ENCODE measurements around the gene SYT1.

Gene SYT1

DNA sequence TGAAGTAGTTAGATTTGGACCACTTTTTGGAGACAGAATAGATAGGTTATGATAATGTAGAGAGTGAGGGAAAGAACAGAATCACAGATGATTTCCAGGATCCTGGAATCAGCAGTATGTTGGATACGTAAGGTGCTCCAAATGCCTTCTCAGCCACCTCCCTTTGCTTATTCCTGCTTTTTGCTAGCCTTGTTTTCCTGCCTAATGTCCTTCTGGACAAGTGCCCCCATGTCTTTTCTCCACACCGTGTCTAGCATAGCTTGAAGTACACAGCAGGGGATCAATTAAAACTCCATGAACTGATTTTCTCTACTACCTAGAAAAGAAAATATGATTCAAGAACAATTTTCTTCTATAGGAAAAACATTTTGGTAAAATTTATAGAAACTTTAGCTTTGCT is 144.0 kb downstream of the SYT1 start:
- TF ChIP-seq SIN3A (IDR thresholded peaks at IDR 0.05; ENCODE audit: borderline replicate concordance, insufficient read depth, low read length): no peak
- no peak for TF ChIP-seq POLR2AphosphoS5 (IDR thresholded peaks at IDR 0.05; ENCODE audit: low read depth, low read length)
- no peak for TF ChIP-seq FOXP2 (optimal IDR thresholded peaks at IDR 0.05; ENCODE audit: borderline replicate concordance, extremely low read depth, extremely low read length, insufficient read depth)
- no peak for TF ChIP-seq TAF1 (IDR thresholded peaks at IDR 0.05; ENCODE audit: borderline replicate concordance, insufficient read depth, low read length)
- TF ChIP-seq, protein P1, sequence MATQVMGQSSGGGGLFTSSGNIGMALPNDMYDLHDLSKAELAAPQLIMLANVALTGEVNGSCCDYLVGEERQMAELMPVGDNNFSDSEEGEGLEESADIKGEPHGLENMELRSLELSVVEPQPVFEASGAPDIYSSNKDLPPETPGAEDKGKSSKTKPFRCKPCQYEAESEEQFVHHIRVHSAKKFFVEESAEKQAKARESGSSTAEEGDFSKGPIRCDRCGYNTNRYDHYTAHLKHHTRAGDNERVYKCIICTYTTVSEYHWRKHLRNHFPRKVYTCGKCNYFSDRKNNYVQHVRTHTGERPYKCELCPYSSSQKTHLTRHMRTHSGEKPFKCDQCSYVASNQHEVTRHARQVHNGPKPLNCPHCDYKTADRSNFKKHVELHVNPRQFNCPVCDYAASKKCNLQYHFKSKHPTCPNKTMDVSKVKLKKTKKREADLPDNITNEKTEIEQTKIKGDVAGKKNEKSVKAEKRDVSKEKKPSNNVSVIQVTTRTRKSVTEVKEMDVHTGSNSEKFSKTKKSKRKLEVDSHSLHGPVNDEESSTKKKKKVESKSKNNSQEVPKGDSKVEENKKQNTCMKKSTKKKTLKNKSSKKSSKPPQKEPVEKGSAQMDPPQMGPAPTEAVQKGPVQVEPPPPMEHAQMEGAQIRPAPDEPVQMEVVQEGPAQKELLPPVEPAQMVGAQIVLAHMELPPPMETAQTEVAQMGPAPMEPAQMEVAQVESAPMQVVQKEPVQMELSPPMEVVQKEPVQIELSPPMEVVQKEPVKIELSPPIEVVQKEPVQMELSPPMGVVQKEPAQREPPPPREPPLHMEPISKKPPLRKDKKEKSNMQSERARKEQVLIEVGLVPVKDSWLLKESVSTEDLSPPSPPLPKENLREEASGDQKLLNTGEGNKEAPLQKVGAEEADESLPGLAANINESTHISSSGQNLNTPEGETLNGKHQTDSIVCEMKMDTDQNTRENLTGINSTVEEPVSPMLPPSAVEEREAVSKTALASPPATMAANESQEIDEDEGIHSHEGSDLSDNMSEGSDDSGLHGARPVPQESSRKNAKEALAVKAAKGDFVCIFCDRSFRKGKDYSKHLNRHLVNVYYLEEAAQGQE (IDR thresholded peaks at IDR 0.05; ENCODE audit: insufficient read depth in 1 of 2, low read depth in 2 of 2, low read length in 2 of 2): no peak

DNA sequence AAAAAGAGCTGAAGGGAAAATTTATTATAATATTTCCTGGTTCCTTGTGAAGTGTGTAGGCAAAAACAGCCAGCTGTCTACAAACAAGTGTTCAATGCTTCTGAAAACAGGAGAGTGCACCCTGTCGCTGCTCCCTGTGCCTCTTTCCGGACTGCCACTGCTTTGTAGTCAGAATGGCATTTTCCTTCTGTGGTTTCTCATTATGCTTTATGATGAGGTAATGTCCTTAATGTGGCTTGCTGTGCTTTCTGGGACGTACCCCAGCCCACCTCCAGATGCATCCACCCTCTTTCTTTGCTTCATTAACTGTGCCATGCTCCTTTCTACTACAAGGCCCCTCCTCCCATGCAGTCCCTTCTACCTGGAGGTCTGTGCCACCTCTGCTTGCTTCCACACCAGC is 148.1 kb downstream of the SYT1 start:
- TF ChIP-seq FOXP2 (optimal IDR thresholded peaks at IDR 0.05; ENCODE audit: borderline replicate concordance, extremely low read depth, extremely low read length, insufficient read depth) (no peak), SIN3A (IDR thresholded peaks at IDR 0.05; ENCODE audit: borderline replicate concordance, insufficient read depth, low read length) (no peak), TAF1 (IDR thresholded peaks at IDR 0.05; ENCODE audit: borderline replicate concordance, insufficient read depth, low read length) (no peak)
- TF ChIP-seq, protein P1 (IDR thresholded peaks at IDR 0.05; ENCODE audit: insufficient read depth in 1 of 2, low read depth in 2 of 2, low read length in 2 of 2): no peak

DNA sequence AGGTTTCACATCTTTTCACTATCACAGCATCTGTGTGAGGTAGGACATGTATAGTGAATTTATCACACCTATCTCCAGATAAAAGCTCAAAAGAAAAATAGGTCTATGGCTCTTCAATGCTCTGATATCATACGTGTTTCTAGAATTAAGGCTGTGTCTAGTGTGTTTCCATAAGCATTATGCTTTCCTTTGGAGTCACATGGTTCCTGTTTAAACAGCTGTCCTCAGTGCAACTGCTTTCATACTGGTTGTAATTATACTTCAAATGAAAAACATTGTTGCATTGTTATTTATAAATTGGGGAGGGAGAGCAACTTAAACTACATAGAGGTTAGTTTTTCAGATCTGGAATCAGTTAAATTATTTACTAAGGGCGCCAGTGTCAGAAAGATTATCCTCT is 151.6 kb downstream of the SYT1 start:
- TF ChIP-seq, protein P1 (IDR thresholded peaks at IDR 0.05; ENCODE audit: insufficient read depth in 1 of 2, low read depth in 2 of 2, low read length in 2 of 2): no peak
- TF ChIP-seq FOXP2 (optimal IDR thresholded peaks at IDR 0.05; ENCODE audit: borderline replicate concordance, extremely low read depth, extremely low read length, insufficient read depth): no peak
- no peak for TF ChIP-seq TAF1 (IDR thresholded peaks at IDR 0.05; ENCODE audit: borderline replicate concordance, insufficient read depth, low read length)
- no peak for TF ChIP-seq SIN3A (IDR thresholded peaks at IDR 0.05; ENCODE audit: borderline replicate concordance, insufficient read depth, low read length)
- no peak for TF ChIP-seq POLR2AphosphoS5 (IDR thresholded peaks at IDR 0.05; ENCODE audit: low read depth, low read length)

DNA sequence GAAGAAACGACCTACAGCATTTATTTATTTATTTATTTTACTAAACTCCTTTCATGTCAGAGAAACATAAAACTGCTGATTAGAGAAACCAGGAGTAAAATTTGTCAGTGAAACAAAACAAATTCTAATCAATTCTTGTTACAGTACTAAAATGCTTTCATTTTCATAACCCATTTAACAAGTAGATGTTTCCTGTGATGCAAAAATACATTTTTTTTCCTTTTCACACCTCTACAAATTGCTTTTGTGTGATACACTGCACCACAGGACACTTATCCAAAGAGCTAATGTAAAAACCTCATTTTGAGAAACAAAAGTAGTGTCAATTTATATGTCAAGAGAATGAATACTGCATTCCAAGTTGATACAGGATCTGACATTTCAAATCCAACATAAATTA is 155.1 kb downstream of the SYT1 start:
- TF ChIP-seq POLR2AphosphoS5 (IDR thresholded peaks at IDR 0.05; ENCODE audit: low read depth, low read length): no peak
- TF ChIP-seq FOXP2 (optimal IDR thresholded peaks at IDR 0.05; ENCODE audit: borderline replicate concordance, extremely low read depth, extremely low read length, insufficient read depth): no peak
- TF ChIP-seq TAF1 (IDR thresholded peaks at IDR 0.05; ENCODE audit: borderline replicate concordance, insufficient read depth, low read length): no peak
- TF ChIP-seq, protein P1 (IDR thresholded peaks at IDR 0.05; ENCODE audit: insufficient read depth in 1 of 2, low read depth in 2 of 2, low read length in 2 of 2): no peak
- TF ChIP-seq SIN3A (IDR thresholded peaks at IDR 0.05; ENCODE audit: borderline replicate concordance, insufficient read depth, low read length): no peak

DNA sequence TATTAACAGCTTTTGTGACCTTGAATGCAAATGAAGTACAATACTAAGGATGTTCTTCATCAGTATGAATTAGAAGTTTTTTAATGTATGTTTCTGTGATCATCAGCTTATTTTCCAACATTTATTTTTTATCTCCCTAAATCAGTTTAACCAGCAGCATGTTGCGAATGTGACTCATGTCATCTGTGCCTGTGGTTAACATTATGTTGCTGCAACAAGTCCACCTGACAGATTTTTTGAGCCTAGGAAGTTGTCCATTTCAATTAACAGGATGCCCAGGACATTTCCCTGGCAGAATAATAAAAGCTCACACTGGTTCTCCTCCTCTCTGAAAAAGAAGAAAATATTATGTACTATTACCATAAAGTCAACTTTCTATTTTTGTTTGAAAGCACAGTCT is 155.5 kb downstream of the SYT1 start:
- no peak for TF ChIP-seq FOXP2 (optimal IDR thresholded peaks at IDR 0.05; ENCODE audit: borderline replicate concordance, extremely low read depth, extremely low read length, insufficient read depth)
- no peak for TF ChIP-seq TAF1 (IDR thresholded peaks at IDR 0.05; ENCODE audit: borderline replicate concordance, insufficient read depth, low read length)
- no peak for TF ChIP-seq SIN3A (IDR thresholded peaks at IDR 0.05; ENCODE audit: borderline replicate concordance, insufficient read depth, low read length)
- TF ChIP-seq, protein P1 (IDR thresholded peaks at IDR 0.05; ENCODE audit: insufficient read depth in 1 of 2, low read depth in 2 of 2, low read length in 2 of 2): no peak
- TF ChIP-seq POLR2AphosphoS5 (IDR thresholded peaks at IDR 0.05; ENCODE audit: low read depth, low read length): no peak
